CD4-positive, CD25-positive, alpha-beta regulatory T cell (primary cell): Measurements from ENCODE around the gene PCBP4. TPM values are rescaled to one million over a fixed set of nuclear protein-coding genes. Genes with fewer than 3 reads are reported as not detected.

Experiments used
- ATAC-seq, 2 donors: fragments of 150-1000 bp; cut with Tn5 transposase; one replicate each; pipeline ENCODE4 v1.10.0; 2021; ENCODE audit warnings: low read depth in 2 of 2, moderate number of reproducible peaks in 2 of 2, moderate library complexity in 1 of 2
- DNase-seq, 3 donors: peaks; one replicate each; pipeline versions ENCODE4 v3.0.0 to v3.0.0-alpha.2; 2012 to 2022; ENCODE audit warnings: mixed read lengths in 1 of 3
- H3K27ac ChIP-seq: one replicate; pipeline ENCODE4 v1.7.0; 2013; ENCODE audit warnings: mild to moderate bottlenecking, low read length; ENCODE audit not compliant: insufficient read depth, poor library complexity, severe bottlenecking
- H3K27me3 ChIP-seq: one replicate; pipeline ENCODE4 v1.7.0; 2013; ENCODE audit warnings: low read length; ENCODE audit not compliant: control insufficient read depth, insufficient read depth
- H3K36me3 ChIP-seq: one replicate; pipeline ENCODE4 v1.7.0; 2013; ENCODE audit warnings: mild to moderate bottlenecking, low read length, moderate library complexity; ENCODE audit not compliant: control insufficient read depth, insufficient read depth
- H3K4me1 ChIP-seq: 2 replicates; pipeline ENCODE4 v1.7.0; 2013; ENCODE audit warnings: mild to moderate bottlenecking, low read length; ENCODE audit not compliant: insufficient read depth, control insufficient read depth, poor library complexity, severe bottlenecking
- H3K4me3 ChIP-seq: one replicate; pipeline ENCODE4 v1.7.0; 2013; ENCODE audit warnings: low read depth, mild to moderate bottlenecking, low read length, moderate library complexity
- H3K9me3 ChIP-seq, 2 experiments: 1 replicate in 1 of 2; 2 replicates in 1 of 2; pipeline ENCODE4 v1.7.0; 2013; ENCODE audit warnings: low read length in 2 of 2, mild to moderate bottlenecking in 1 of 2, moderate library complexity in 1 of 2; ENCODE audit not compliant: control insufficient read depth in 2 of 2
- H3K27ac Mint-ChIP-seq, 3 donors: one replicate each; pipeline ENCODE4 v1.8.0; 2020 to 2022; ENCODE audit warnings: mild to moderate bottlenecking in 3 of 3, mixed read lengths in 3 of 3, moderate library complexity in 2 of 3
- H3K27me3 Mint-ChIP-seq: one replicate; pipeline ENCODE4 v1.8.0; 2022; ENCODE audit warnings: mild to moderate bottlenecking, mixed read lengths
- H3K36me3 Mint-ChIP-seq: one replicate; pipeline ENCODE4 v1.8.0; 2020; ENCODE audit warnings: mixed read lengths
- H3K4me1 Mint-ChIP-seq, 4 donors: one replicate each; pipeline ENCODE4 v1.8.0; 2020 to 2022; ENCODE audit warnings: mixed read lengths in 4 of 4, mild to moderate bottlenecking in 1 of 4
- H3K4me3 Mint-ChIP-seq, 4 donors: one replicate each; pipeline ENCODE4 v1.8.0; 2020 to 2022; ENCODE audit warnings: mild to moderate bottlenecking in 4 of 4, mixed read lengths in 4 of 4, moderate library complexity in 3 of 4
- H3K9me3 Mint-ChIP-seq, 7 donors: one replicate each; pipeline ENCODE4 v1.8.0; 2020 to 2022; ENCODE audit warnings: mixed read lengths in 7 of 7, mild to moderate bottlenecking in 3 of 7, moderate library complexity in 2 of 7
- polyA plus RNA-seq, 4 donors: library from polyadenylated mRNA; unstranded; fragments of 300-500 nt; fragmentation: Illumina TruSeq; gene quantifications; one replicate each; pipeline ENCODE4 v1.2.3, GENCODE V29; 2021
- total RNA-seq: library from RNA; stranded (reverse); gene quantifications from one replicate; pipeline ENCODE4 v1.2.3, GENCODE V29; 2022

Gene PCBP4
- total and polyA plus RNA-seq, 5 donors from 2014 or later, result 9.6 to 24.6 (median 13.7) TPM

- Histone ChIP-seq H3K27me3 (no peaks in the 10 kb centered on the region), H3K4me1 (peaks cover 3% of the 10 kb centered on the region), H3K36me3 (no peaks in the 10 kb centered on the region), H3K9me3 (no peaks in the 10 kb centered on the region), H3K27ac (no peak overlapping the region), H3K4me3 (no peak overlapping the region)
- DNase-seq (no peak), ATAC-seq (no peak)
- peaks cover 7% of the 10 kb centered on the region for H3K27me3 Mint-ChIP-seq
- H3K36me3 Mint-ChIP-seq, result peaks cover 7% of the 10 kb centered on the region
- no peak overlapping the region for H3K27ac Mint-ChIP-seq
- H3K9me3 Mint-ChIP-seq, result no peaks in the 10 kb centered on the region
- peaks cover 0 to 4% (median 2%) of the 10 kb centered on the region in 4 donors for H3K4me1 Mint-ChIP-seq
- no peak overlapping the region for H3K4me3 Mint-ChIP-seq
Observed at GRCh38 chr3:51948016-51948580, 19.2 kb downstream of the PCBP4 start.

DNA sequence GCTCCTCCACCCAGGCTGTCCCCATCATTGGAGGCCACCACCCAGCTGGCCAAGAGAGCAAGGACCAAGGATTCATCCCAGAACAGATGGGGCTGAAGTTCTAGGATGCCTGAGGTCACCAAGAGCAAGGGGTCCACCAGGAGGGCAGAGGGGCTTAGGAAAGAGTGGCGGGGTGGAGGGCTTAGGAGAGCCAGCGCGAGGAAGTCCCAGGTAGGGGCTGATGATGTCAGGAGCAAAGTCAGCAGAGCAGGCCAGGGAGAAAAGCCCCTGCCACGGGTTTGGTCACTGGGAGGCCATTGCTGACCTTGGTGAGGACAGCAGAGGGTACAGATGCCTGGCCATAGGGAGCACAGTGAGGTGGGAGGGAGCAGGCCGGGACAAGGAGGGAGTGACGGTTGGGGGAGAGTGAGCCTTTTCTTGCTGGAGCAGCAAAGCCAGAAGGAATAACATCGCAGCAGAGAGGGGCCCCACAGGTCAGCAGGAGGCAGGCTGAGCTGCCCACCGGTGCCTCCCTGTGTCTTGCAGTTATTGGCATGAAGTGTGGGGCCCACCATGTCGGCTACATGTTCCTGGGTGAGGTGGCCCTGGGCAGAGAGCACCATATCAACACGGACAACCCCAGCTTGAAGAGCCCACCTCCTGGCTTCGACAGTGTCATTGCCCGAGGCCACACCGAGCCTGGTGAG lies 19.9 kb downstream of the PCBP4 start:
- Mint-ChIP-seq H3K36me3 (peaks cover 7% of the 10 kb centered on the region), H3K4me1 (peaks cover 0 to 11% (median 5%) of the 10 kb centered on the region in 4 donors), H3K27ac (no peak overlapping the region), H3K27me3 (peaks cover 4% of the 10 kb centered on the region), H3K9me3 (no peaks in the 10 kb centered on the region), H3K4me3 (no peak overlapping the region)
- ATAC-seq (no peak), DNase-seq (no peak)
- Histone ChIP-seq H3K36me3 (no peaks in the 10 kb centered on the region), H3K4me3 (no peak overlapping the region), H3K9me3 (no peaks in the 10 kb centered on the region), H3K4me1 (peaks cover 11% of the 10 kb centered on the region), H3K27me3 (no peaks in the 10 kb centered on the region), H3K27ac (no peak overlapping the region)

- Histone ChIP-seq H3K4me3 (no peak overlapping the region), H3K9me3 (no peaks in the 10 kb centered on the region), H3K36me3 (no peaks in the 10 kb centered on the region), H3K27ac (no peak overlapping the region), H3K4me1 (peaks cover 13% of the 10 kb centered on the region), H3K27me3 (no peaks in the 10 kb centered on the region)
- Mint-ChIP-seq H3K4me3 (no peak overlapping the region), H3K27ac (peak overlapping the region in 1 of 3 donors; percentile 75), H3K36me3 (peaks cover 7% of the 10 kb centered on the region), H3K27me3 (peaks cover 4% of the 10 kb centered on the region), H3K4me1 (peaks cover 0 to 16% (median 8%) of the 10 kb centered on the region in 4 donors), H3K9me3 (no peaks in the 10 kb centered on the region)
- DNase-seq, result no peak
- no peak for ATAC-seq
Observed at GRCh38 chr3:51946796-51947195, 20.5 kb downstream of the PCBP4 start.

- ATAC-seq, result no peak
- H3K4me1 ChIP-seq, result peaks cover 18% of the 10 kb centered on the region
- no peak overlapping the region for H3K4me3 ChIP-seq
- H3K27me3 ChIP-seq, result no peaks in the 10 kb centered on the region
- Mint-ChIP-seq H3K27ac (peak overlapping the region in 1 of 3 donors; percentile 75), H3K27me3 (peaks cover 4% of the 10 kb centered on the region), H3K36me3 (peaks cover 7% of the 10 kb centered on the region), H3K9me3 (no peaks in the 10 kb centered on the region), H3K4me3 (peak overlapping the region in 1 of 4 donors; percentile 66), H3K4me1 (peaks cover 0 to 23% (median 10%) of the 10 kb centered on the region in 4 donors)
- no peak for DNase-seq
- H3K27ac ChIP-seq, result no peak overlapping the region
- no peaks in the 10 kb centered on the region for H3K36me3 ChIP-seq
- no peaks in the 10 kb centered on the region for H3K9me3 ChIP-seq
Observed at GRCh38 chr3:51945926-51946705, 21.1 kb downstream of the PCBP4 start.

- no peaks in the 10 kb centered on the region for H3K9me3 ChIP-seq
- H3K4me3 Mint-ChIP-seq, result peak overlapping the region in 1 of 4 donors; percentile 66
- DNase-seq (no peak), ATAC-seq (no peak)
- H3K36me3 ChIP-seq, result no peaks in the 10 kb centered on the region
- H3K4me1 ChIP-seq, result peaks cover 27% of the 10 kb centered on the region
- no peak overlapping the region for H3K27ac ChIP-seq
- no peaks in the 10 kb centered on the region for H3K27me3 ChIP-seq
- peaks cover 4% of the 10 kb centered on the region for H3K27me3 Mint-ChIP-seq
- peaks cover 7% of the 10 kb centered on the region for H3K36me3 Mint-ChIP-seq
- peaks cover 0 to 30% (median 18%) of the 10 kb centered on the region in 4 donors for H3K4me1 Mint-ChIP-seq
- no peak overlapping the region for H3K4me3 ChIP-seq
- H3K27ac Mint-ChIP-seq, result no peak overlapping the region
- no peaks in the 10 kb centered on the region for H3K9me3 Mint-ChIP-seq
Observed at GRCh38 chr3:51945031-51945840, 22.0 kb downstream of the PCBP4 start.

DNA sequence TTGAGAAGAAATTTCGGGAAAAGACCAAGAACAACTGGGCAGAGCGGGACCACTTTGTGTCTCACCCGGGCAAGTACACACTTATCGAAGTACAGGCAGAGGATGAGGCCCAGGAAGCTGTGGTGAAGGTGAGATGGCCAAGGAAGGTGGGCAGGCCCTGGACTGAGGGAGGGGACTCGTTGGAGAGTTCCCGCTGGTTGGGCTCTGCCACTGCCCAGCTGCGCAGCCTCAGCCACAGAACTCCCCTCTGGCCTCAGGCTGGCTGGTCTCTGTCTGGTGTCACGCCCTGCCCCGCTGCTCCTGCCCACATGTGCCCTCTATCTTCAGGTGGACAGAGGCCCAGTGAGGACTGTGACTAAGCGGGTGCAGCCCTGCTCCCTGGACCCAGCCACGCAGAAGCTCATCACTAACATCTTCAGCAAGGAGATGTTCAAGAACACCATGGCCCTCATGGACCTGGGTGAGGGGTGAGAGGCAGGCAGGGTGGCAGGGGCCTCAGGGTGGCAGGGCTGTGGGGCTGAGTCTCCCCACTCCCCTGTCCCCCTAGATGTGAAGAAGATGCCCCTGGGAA lies 22.7 kb downstream of the PCBP4 start:
- Histone ChIP-seq H3K9me3 (no peaks in the 10 kb centered on the region), H3K36me3 (no peaks in the 10 kb centered on the region), H3K4me1 (peaks cover 30% of the 10 kb centered on the region), H3K27me3 (no peaks in the 10 kb centered on the region), H3K27ac (no peak overlapping the region), H3K4me3 (no peak overlapping the region)
- H3K9me3 Mint-ChIP-seq, result no peaks in the 10 kb centered on the region
- H3K27me3 Mint-ChIP-seq, result peaks cover 4% of the 10 kb centered on the region
- H3K36me3 Mint-ChIP-seq, result peaks cover 7% of the 10 kb centered on the region
- DNase-seq, result no peak
- no peak for ATAC-seq
- H3K4me3 Mint-ChIP-seq, result peak overlapping the region in 1 of 4 donors; percentile 48
- peak overlapping the region in 1 of 3 donors; percentile 81 for H3K27ac Mint-ChIP-seq
- H3K4me1 Mint-ChIP-seq, result peaks cover 0 to 37% (median 21%) of the 10 kb centered on the region in 4 donors
